Mesodermal cell (in vitro differentiated cells): ENCODE data around the gene QSOX1. TPM values are rescaled to one million over a fixed set of nuclear protein-coding genes. Genes with fewer than 3 reads are reported as not detected.
A peak's percentile ranks its signal among the peaks of the same experiment; 100 is the strongest.

Experiments used
- H3K27ac ChIP-seq: 2 replicates; pipeline ENCODE4 v1.7.0; 2013; ENCODE audit warnings: mild to moderate bottlenecking, low read depth, low read length, moderate library complexity; ENCODE audit not compliant: severe bottlenecking
- H3K36me3 ChIP-seq: 2 replicates; pipeline ENCODE4 v1.7.1; 2013; ENCODE audit warnings: mild to moderate bottlenecking, low read length, moderate library complexity; ENCODE audit not compliant: control insufficient read depth, insufficient read depth
- H3K4me1 ChIP-seq: one replicate; pipeline ENCODE4 v1.7.1; 2013; ENCODE audit warnings: mild to moderate bottlenecking, low read length; ENCODE audit not compliant: insufficient read depth, control insufficient read depth, poor library complexity, severe bottlenecking
- H3K4me3 ChIP-seq: 2 replicates; pipeline ENCODE4 v1.7.0; 2013; ENCODE audit warnings: low read length, control low read depth, mild to moderate bottlenecking; ENCODE audit not compliant: insufficient read depth, poor library complexity, severe bottlenecking; ENCODE audit errors: extremely low read depth
- H3K9me3 ChIP-seq: 2 replicates; pipeline ENCODE4 v1.7.1; 2013; ENCODE audit warnings: mild to moderate bottlenecking, low read length, moderate library complexity; ENCODE audit not compliant: control insufficient read depth
- WGBS, 2 experiments: methylation state at CpG; one replicate each; pipeline ENCODE4 v1.1.5; 2013; ENCODE audit warnings: missing lambda C conversion rate in 2 of 2; ENCODE audit not compliant: insufficient coverage in 2 of 2; 5-methylcytosine and 5-hydroxymethylcytosine counted together
- polyA plus RNA-seq, 2 experiments: library from polyadenylated mRNA; stranded (reverse); fragments of 50-300 nt; gene quantifications; one replicate each; pipeline ENCODE4 v1.2.3, GENCODE V29; 2013

QSOX1 gene
- polyA plus RNA-seq (2013, experiment 1 of 2): 79.4 TPM
- 65.6 TPM for polyA plus RNA-seq (2013, experiment 2 of 2)

DNA sequence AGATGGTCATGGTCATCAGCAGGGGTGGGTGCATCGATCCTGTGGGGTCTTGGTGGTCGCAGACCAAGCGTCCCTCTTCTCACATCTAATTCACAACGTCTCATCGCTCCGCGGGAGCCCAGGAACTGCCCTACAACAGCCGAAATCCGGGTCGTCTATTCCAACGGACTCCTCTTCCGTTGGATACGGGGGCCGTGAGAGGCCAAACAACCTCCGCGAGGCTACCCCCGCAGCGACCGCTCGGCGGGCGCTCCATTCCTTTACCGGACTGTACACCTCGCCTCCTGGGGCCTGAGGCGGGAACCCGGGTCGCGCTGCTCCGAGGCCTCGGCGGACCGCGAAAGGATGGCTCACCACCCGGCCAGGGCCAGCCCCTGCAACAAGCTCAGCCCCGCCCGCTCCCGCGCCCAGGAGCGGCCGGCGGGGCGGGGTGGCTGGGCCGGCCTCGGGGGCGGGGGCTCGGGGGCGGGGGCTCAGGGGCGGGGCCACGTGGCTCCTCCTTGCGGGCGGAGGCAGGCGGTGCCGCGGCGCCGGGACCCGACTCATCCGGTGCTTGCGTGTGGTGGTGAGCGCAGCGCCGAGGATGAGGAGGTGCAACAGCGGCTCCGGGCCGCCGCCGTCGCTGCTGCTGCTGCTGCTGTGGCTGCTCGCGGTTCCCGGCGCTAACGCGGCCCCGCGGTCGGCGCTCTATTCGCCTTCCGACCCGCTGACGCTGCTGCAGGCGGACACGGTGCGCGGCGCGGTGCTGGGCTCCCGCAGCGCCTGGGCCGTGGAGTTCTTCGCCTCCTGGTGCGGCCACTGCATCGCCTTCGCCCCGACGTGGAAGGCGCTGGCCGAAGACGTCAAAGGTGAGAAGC lies at the start of gene QSOX1:
QSOX1 (plus strand) TSS at position 545 of the 857 bp plus-strand sequence; CDS start at position 584, 39 bp downstream.
- WGBS, 2 experiments: 0% methylated on average over 66 to 72 of the region's 100 CpGs
- Histone ChIP-seq H3K36me3 (peaks cover 6% of the 10 kb centered on the region), H3K9me3 (no peaks in the 10 kb centered on the region), H3K4me3 (peak within 1 kb of the TSS; percentile 67), H3K4me1 (peaks cover 21% of the 10 kb centered on the region), H3K27ac (peak within 1 kb of the TSS; percentile 36)

DNA sequence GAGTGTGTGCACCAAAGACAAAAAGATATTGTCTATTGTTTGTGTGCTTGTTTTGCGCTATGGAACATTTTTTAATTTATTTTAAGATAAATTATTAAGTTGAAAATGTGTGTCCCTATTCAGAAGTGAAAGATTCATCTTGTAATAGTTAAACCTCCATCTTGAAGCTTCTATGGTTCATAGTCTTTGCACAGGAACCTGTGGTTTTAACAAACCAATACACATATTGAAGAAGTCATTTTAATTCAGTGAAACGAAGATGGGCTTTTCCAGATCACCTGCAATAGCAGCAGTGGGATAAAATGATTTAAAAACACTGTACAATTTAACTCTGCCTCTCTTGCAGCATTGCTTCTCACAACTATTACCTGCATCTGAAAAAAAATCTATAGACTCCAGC lies 42.6 kb upstream of the QSOX1 start:
- 100% methylated on average over 1 of the region's 2 CpGs; no CpG with 5 or more reads in 1 of the 2 experiments for WGBS, 2 experiments
- Histone ChIP-seq H3K9me3 (no peaks in the 10 kb centered on the region), H3K4me3 (no peak overlapping the region), H3K27ac (no peak overlapping the region), H3K4me1 (no peaks in the 10 kb centered on the region), H3K36me3 (peaks cover 46% of the 10 kb centered on the region)

- peaks cover 40% of the 10 kb centered on the region for H3K36me3 ChIP-seq
- H3K9me3 ChIP-seq: no peaks in the 10 kb centered on the region
- H3K27ac ChIP-seq: no peak overlapping the region
- no peaks in the 10 kb centered on the region for H3K4me1 ChIP-seq
- no peak overlapping the region for H3K4me3 ChIP-seq
- 100% methylated on average over 2 of the region's 2 CpGs; no CpG with 5 or more reads in 1 of the 2 experiments for WGBS, 2 experiments
These were observed 41.6 kb upstream of the QSOX1 start for GRCh38 chr1:180112984-180113647.

DNA sequence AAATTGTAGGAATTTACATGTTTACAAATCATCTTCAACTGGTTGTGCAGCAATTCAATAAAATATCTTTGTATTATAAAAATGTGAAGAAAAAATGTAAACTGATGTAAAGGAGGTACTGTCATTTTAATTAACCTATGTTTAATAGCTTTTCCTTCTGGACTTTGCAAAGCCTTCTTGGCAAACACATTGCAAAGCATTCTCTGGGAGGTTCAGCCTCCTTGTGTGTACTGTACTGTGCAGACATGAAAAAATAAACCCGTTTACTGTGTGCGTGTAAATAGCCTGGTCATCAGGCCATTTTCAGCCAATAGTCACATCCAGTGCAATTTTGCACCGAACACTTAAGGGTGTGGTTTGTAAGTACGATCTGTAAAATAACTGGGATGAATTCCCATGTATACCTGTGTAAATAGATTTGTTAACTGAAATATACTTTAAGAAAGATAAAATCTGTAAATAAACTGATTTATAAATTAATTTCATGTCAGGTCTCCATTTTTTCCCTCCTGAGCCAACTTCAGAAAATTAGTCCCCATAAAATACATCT lies 40.2 kb upstream of the QSOX1 start:
- no peaks in the 10 kb centered on the region for H3K9me3 ChIP-seq
- no peaks in the 10 kb centered on the region for H3K4me1 ChIP-seq
- 92 to 100% methylated on average over 2 of the region's 4 CpGs for WGBS, 2 experiments
- peaks cover 27% of the 10 kb centered on the region for H3K36me3 ChIP-seq
- no peak overlapping the region for H3K4me3 ChIP-seq
- H3K27ac ChIP-seq: no peak overlapping the region

DNA sequence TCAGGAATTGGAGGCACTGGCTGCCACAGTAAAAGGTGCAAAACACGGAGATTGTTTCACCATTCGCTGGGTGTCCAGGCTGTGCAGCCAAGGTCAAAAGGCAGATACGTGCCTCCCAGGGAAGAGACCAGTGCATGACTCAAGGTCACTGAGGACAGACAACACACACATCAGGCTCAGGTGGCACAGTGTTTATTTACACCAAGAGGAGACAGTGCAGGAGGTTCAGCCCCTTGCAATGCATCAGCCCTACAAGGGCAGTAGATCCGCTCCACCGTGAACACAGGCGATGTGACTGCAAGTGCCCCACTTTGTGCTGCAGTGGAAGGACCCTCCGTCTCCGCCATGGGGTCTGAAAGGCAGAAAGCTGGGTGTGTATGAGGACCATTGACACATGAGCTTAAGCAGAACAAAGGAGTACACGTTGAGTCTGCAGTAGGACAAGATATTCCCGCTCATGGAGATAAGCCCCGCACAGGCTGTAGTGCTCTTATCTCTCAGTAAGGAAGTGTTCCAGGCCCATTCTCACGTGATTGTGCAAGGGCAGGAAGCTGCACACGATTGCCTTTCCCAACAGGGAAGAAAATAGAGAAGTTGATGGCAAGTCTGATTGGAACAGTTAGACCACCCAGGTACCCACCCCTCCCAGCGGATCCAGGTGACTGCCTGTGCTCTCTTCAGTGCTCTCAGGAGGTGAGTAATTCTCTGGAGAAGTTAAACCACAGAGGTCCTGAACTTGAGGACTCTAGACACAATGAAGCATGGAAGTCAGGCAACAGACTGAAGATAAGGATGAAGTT lies 37.5 kb upstream of the QSOX1 start:
- Histone ChIP-seq H3K27ac (peak overlapping the region; percentile 73), H3K9me3 (no peaks in the 10 kb centered on the region), H3K4me1 (no peaks in the 10 kb centered on the region), H3K36me3 (peaks cover 11% of the 10 kb centered on the region), H3K4me3 (no peak overlapping the region)
- 84 to 91% methylated on average over 11 to 13 of the region's 14 CpGs for WGBS, 2 experiments

- Histone ChIP-seq H3K36me3 (peaks cover 5% of the 10 kb centered on the region), H3K9me3 (no peaks in the 10 kb centered on the region), H3K4me1 (no peaks in the 10 kb centered on the region), H3K27ac (peak overlapping the region; percentile 73), H3K4me3 (no peak overlapping the region)
- no CpG with 5 or more reads among the region's 2 CpGs for WGBS, 2 experiments
These were observed 36.9 kb upstream of the QSOX1 start for GRCh38 chr1:180117764-180118116.

GRCh38 chr1:180119837-180120236 lies 34.8 kb upstream of the QSOX1 start:
- H3K36me3 ChIP-seq: peaks cover 2% of the 10 kb centered on the region
- WGBS, 2 experiments: 100% methylated on average over 1 of the region's 2 CpGs
- no peak overlapping the region for H3K4me3 ChIP-seq
- H3K4me1 ChIP-seq: no peaks in the 10 kb centered on the region
- H3K9me3 ChIP-seq: no peaks in the 10 kb centered on the region
- no peak overlapping the region for H3K27ac ChIP-seq

GRCh38 chr1:180123463-180123936 lies 31.2 kb upstream of the QSOX1 start:
- H3K36me3 ChIP-seq: no peaks in the 10 kb centered on the region
- no peaks in the 10 kb centered on the region for H3K4me1 ChIP-seq
- 93 to 100% methylated on average over 1 to 4 of the region's 4 CpGs for WGBS, 2 experiments
- no peak overlapping the region for H3K27ac ChIP-seq
- H3K9me3 ChIP-seq: no peaks in the 10 kb centered on the region
- H3K4me3 ChIP-seq: no peak overlapping the region

DNA sequence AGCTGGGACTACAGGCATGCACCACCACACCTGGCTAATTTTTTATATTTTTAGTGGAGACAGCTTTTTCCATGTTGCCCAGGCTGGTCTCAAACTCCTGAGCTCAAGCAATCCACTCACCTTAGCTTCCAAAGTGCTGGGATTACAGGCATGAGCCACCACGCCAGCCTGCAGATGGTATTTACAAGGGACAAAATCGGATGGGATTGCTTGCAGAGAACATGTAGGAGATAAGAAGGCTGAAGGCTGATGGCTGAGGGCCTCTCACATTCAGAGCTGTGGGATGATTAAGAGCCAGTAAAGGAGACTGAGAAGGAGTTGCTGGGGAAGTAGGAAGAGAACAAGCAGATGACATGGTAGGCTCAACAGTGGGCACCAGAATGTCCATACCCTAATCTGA lies 24.0 kb upstream of the QSOX1 start:
- Histone ChIP-seq H3K27ac (no peak overlapping the region), H3K36me3 (no peaks in the 10 kb centered on the region), H3K4me3 (no peak overlapping the region), H3K4me1 (no peaks in the 10 kb centered on the region), H3K9me3 (no peaks in the 10 kb centered on the region)
- WGBS, 2 experiments: 83 to 94% methylated on average over 2 of the region's 2 CpGs

GRCh38 chr1:180131510-180131909 lies 23.2 kb upstream of the QSOX1 start:
- no peaks in the 10 kb centered on the region for H3K9me3 ChIP-seq
- no peaks in the 10 kb centered on the region for H3K4me1 ChIP-seq
- no peak overlapping the region for H3K4me3 ChIP-seq
- WGBS, 2 experiments: 87% methylated on average over 5 of the region's 5 CpGs
- no peaks in the 10 kb centered on the region for H3K36me3 ChIP-seq
- H3K27ac ChIP-seq: no peak overlapping the region
